ENCODE results near the gene ZPBP2. TPM values are rescaled to one million over a fixed set of nuclear protein-coding genes. Genes with fewer than 3 reads are reported as not detected.

Gene ZPBP2
- total and polyA plus RNA-seq, 2 of the 13 experiments (the other 11 are each of a cell fraction or from before 2014, with no cell fraction given): not detected

GRCh38 chr17:39863918-39864746, 3.9 kb upstream of the ZPBP2 start, which contains the start of gene IKZF3 (continued):
- TF ChIP-seq TERF1 (CRISPR knock-in tag; IDR thresholded peaks at IDR 0.05) (no peak), FOSL1 (CRISPR knock-in tag; IDR thresholded peaks at IDR 0.05; ENCODE audit: borderline replicate concordance) (peak; percentile 64; the same call in 1 of the 2 replicates), ZBTB2 (CRISPR knock-in tag; IDR thresholded peaks at IDR 0.05; ENCODE audit: low read depth) (peak; percentile 82), ZNF276 (CRISPR knock-in tag; IDR thresholded peaks at IDR 0.05; ENCODE audit: low read depth) (peak; percentile 97), NONO (IDR thresholded peaks at IDR 0.05) (no peak), NONO (CRISPR knock-in tag; conservative IDR thresholded peaks at IDR 0.05) (peak; percentile 60; the same call in 1 of the 2 replicates), ZKSCAN8 (CRISPR knock-in tag; IDR thresholded peaks at IDR 0.05; ENCODE audit: borderline replicate concordance) (peak; percentile 53; the same call in 1 of the 2 replicates), RORA (CRISPR knock-in tag; IDR thresholded peaks at IDR 0.05) (no peak), SMAD3 (CRISPR knock-in tag; IDR thresholded peaks at IDR 0.05) (peak; percentile 87), BRD4 (CRISPR knock-in tag; IDR thresholded peaks at IDR 0.05) (no peak), ZNF431 (CRISPR knock-in tag; IDR thresholded peaks at IDR 0.05; ENCODE audit: borderline replicate concordance, low read depth) (peak; percentile 93), ZFP90 (CRISPR knock-in tag; IDR thresholded peaks at IDR 0.05; ENCODE audit: borderline replicate concordance) (peak; percentile 95), REST (IDR thresholded peaks at IDR 0.05; ENCODE audit: borderline replicate concordance in 1 of 2, low read depth in 1 of 2, low read length in 2 of 2) (peak in 1 of 2 experiments; percentile 33; a peak in 1 of 4 replicates), ZNF280B (CRISPR knock-in tag; IDR thresholded peaks at IDR 0.05; ENCODE audit: borderline replicate concordance) (peak; percentile 97), ZNF234 (CRISPR knock-in tag; conservative IDR thresholded peaks at IDR 0.05) (peak; percentile 85), ZNF616 (CRISPR knock-in tag; IDR thresholded peaks at IDR 0.05; ENCODE audit: low read depth) (peak; percentile 97), ZBTB3 (CRISPR knock-in tag; IDR thresholded peaks at IDR 0.05; ENCODE audit: borderline replicate concordance, low read depth) (0 out of 2 replicates have a peak, but pooled peaks have one; percentile 74), NFYB (CRISPR knock-in tag; IDR thresholded peaks at IDR 0.05) (peak; percentile 35; the same call in 1 of the 2 replicates)
